GM10847 (cell line): Measurements from ENCODE around the gene SYT13.

ENCODE experiments used
- POLR2A ChIP-seq: IDR thresholded peaks from 2 replicates; pipeline ENCODE4 v1.6.1; 2011; ENCODE audit not compliant: insufficient read length; ENCODE audit errors: extremely low read depth

SYT13 gene

GRCh38 chr11:45267652-45268299 is 18.4 kb downstream of the SYT13 start:
- TF ChIP-seq POLR2A: no peak

GRCh38 chr11:45267052-45267451 is 19.1 kb downstream of the SYT13 start:
- TF ChIP-seq POLR2A: no peak

GRCh38 chr11:45266676-45267020 is 19.5 kb downstream of the SYT13 start:
- no peak for TF ChIP-seq POLR2A

- TF ChIP-seq POLR2A: no peak
Observed at GRCh38 chr11:45265969-45266675, 20.0 kb downstream of the SYT13 start.

- no peak for TF ChIP-seq POLR2A
Observed at GRCh38 chr11:45264839-45265515, 21.2 kb downstream of the SYT13 start.

- no peak for TF ChIP-seq POLR2A
Observed at GRCh38 chr11:45263773-45264172, 22.4 kb downstream of the SYT13 start.

GRCh38 chr11:45262900-45263299 is 23.2 kb downstream of the SYT13 start:
- TF ChIP-seq POLR2A: no peak

GRCh38 chr11:45260071-45260470 is 26.1 kb downstream of the SYT13 start:
- TF ChIP-seq POLR2A: no peak

GRCh38 chr11:45259592-45259991 is 26.5 kb downstream of the SYT13 start:
- no peak for TF ChIP-seq POLR2A

- no peak for TF ChIP-seq POLR2A
Observed at GRCh38 chr11:45258982-45259530, 27.1 kb downstream of the SYT13 start.

GRCh38 chr11:45254070-45254469 is 32.1 kb downstream of the SYT13 start:
- no peak for TF ChIP-seq POLR2A

GRCh38 chr11:45253640-45254039 is 32.5 kb downstream of the SYT13 start:
- no peak for TF ChIP-seq POLR2A

GRCh38 chr11:45252877-45253276 is 33.3 kb downstream of the SYT13 start:
- TF ChIP-seq POLR2A: no peak

- TF ChIP-seq POLR2A: no peak
Observed at GRCh38 chr11:45252134-45252856, 33.8 kb downstream of the SYT13 start.

- TF ChIP-seq POLR2A: no peak
Observed at GRCh38 chr11:45250035-45250718, 36.0 kb downstream of the SYT13 start.
